HCT116 (cell line): Measurements from ENCODE around the gene ERC2. TPM values are rescaled to one million over a fixed set of nuclear protein-coding genes. Genes with fewer than 3 reads are reported as not detected.

ENCODE experiments used
- ATAC-seq: fragments of 200-7000 bp; cut with Tn5 transposase; 2 replicates; pipeline ENCODE4 v1.9.1; 2020; ENCODE audit warnings: mild to moderate bottlenecking, moderate library complexity
- BruUV-seq: library from RNA; stranded (reverse); fragments of 400-500 nt; replicated peaks from 2 replicates; lab custom pipeline; 2021; lab: Mats Ljungman, UMichigan
- CTCF ChIA-PET: fragments of 300-600 bp; sonication (Branson Sonifier 250); formaldehyde crosslinking; loops from one replicate; lab custom pipeline; 2021; ENCODE audit warnings: antibody characterized with exemption; lab: Charles Lee
- POLR2A ChIA-PET: fragments of 300-600, 350-600 bp; sonication (Branson Sonifier 250); formaldehyde crosslinking; loops from one replicate; lab custom pipeline; 2021; ENCODE audit warnings: antibody characterized with exemption; lab: Charles Lee
- RAD21 ChIA-PET, 2 experiments: fragments of 300-600 bp; sonication (Branson Sonifier 250); formaldehyde crosslinking; loops; one replicate each; lab custom pipeline; 2023; ENCODE audit warnings: low total read pairs in 2 of 2; ENCODE audit not compliant: uncharacterized antibody in 2 of 2, unreplicated experiment in 2 of 2, low non-redundant PET in 1 of 2; lab: Charles Lee
- DNase-seq: peaks from one replicate; pipeline ENCODE4 v3.0.0-alpha.2; 2010; ENCODE audit warnings: low read depth, low spot score
- H2AFZ ChIP-seq: fragments of 200-600 bp; shearing (Covaris generic), sonication (generic); 2 replicates; pipeline ENCODE4 v1.6.1; 2017; ENCODE audit warnings: low read depth, mixed run types, mixed read lengths, antibody characterized with exemption, low read length; ENCODE audit not compliant: poor library complexity, severe bottlenecking
- H3K27ac ChIP-seq: 2 replicates; pipeline ENCODE4 v1.5.1; 2012; ENCODE audit warnings: low read depth, low read length
- H3K27me3 ChIP-seq: fragments of 200-600 bp; sonication (generic); 2 replicates; pipeline ENCODE4 v1.6.1; 2016; ENCODE audit warnings: mixed run types, low read length, mixed read lengths; ENCODE audit not compliant: insufficient read depth
- H3K36me3 ChIP-seq, 2 experiments: fragments of 200-500 bp in 1 of 2; fragments of 200-600 bp in 1 of 2; sonication (Bioruptor generic) in 1 of 2; sonication (generic) in 1 of 2; 2 replicates each; pipeline versions ENCODE4 v1.5.1 to v1.6.1; 2014 to 2016; ENCODE audit warnings: low read length in 2 of 2, inconsistent platforms in 1 of 2, mixed read lengths in 1 of 2, mixed run types in 1 of 2; ENCODE audit not compliant: insufficient read depth in 2 of 2, control insufficient read depth in 1 of 2
- H3K4me1 ChIP-seq, 2 experiments: fragments of 200-600 bp in 1 of 2; sonication (generic) in 1 of 2; 2 replicates each; pipeline versions ENCODE4 v1.5.1 to v1.6.1; 2012 to 2017; ENCODE audit warnings: low read length in 2 of 2, inconsistent platforms in 1 of 2, mild to moderate bottlenecking in 1 of 2, mixed read lengths in 1 of 2, mixed run types in 1 of 2, moderate library complexity in 1 of 2; ENCODE audit not compliant: insufficient read depth in 2 of 2, control insufficient read depth in 1 of 2
- H3K4me2 ChIP-seq: fragments of 200-600 bp; sonication (generic); 2 replicates; pipeline ENCODE4 v1.6.1; 2017; ENCODE audit warnings: mixed run types, low read length, mixed read lengths
- H3K4me3 ChIP-seq, 2 experiments: fragments of 200-600 bp in 1 of 2; sonication (generic) in 1 of 2; replicated peaks in 1 of 2; 2 replicates each; pipeline ENCODE4 v1.5.1; 2011 to 2016; ENCODE audit warnings: low read length in 2 of 2, control low read depth in 1 of 2, low read depth in 1 of 2, mild to moderate bottlenecking in 1 of 2, mixed read lengths in 1 of 2, mixed run types in 1 of 2
- H3K79me2 ChIP-seq: fragments of 200-600 bp; sonication (generic); 2 replicates; pipeline ENCODE4 v1.6.1; 2017; ENCODE audit warnings: mild to moderate bottlenecking, mixed run types, low read length, moderate library complexity, mixed read lengths; ENCODE audit not compliant: insufficient read depth
- H3K9ac ChIP-seq: fragments of 200-600 bp; sonication (generic); 2 replicates; pipeline ENCODE4 v1.6.1; 2016; ENCODE audit warnings: low read length, mixed read lengths
- H3K9me2 ChIP-seq: fragments of 200-600 bp; sonication (generic), shearing (Covaris generic); 2 replicates; pipeline ENCODE4 v1.6.1; 2017; ENCODE audit warnings: mixed run types, mild to moderate bottlenecking, moderate library complexity; ENCODE audit not compliant: insufficient read depth
- H3K9me3 ChIP-seq, 2 experiments: fragments of 200-500 bp in 1 of 2; fragments of 200-600 bp in 1 of 2; sonication (Bioruptor generic) in 1 of 2; sonication (generic) in 1 of 2; 2 replicates each; pipeline ENCODE4 v1.6.1; 2014 to 2017; ENCODE audit warnings: low read length in 2 of 2, mixed read lengths in 2 of 2, inconsistent platforms in 1 of 2, low read depth in 1 of 2, mild to moderate bottlenecking in 1 of 2, mixed run types in 1 of 2, moderate library complexity in 1 of 2; ENCODE audit not compliant: control insufficient read depth in 1 of 2, insufficient read depth in 1 of 2
- H4K20me1 ChIP-seq: fragments of 200-600 bp; sonication (generic), shearing (Covaris generic); 2 replicates; pipeline ENCODE4 v1.6.1; 2017; ENCODE audit warnings: mixed run types, mild to moderate bottlenecking, moderate library complexity; ENCODE audit not compliant: insufficient read depth
- CTCF ChIP-seq, 3 experiments: fragments of 200-600 bp in 1 of 3; sonication (generic) in 1 of 3; IDR thresholded peaks in 2 of 3; conservative IDR thresholded peaks in 1 of 3; 2 replicates each; pipeline ENCODE4 v1.5.1; 2012 to 2017; ENCODE audit warnings: low read depth in 2 of 3, low read length in 2 of 3, antibody characterized with exemption in 1 of 3, borderline replicate concordance in 1 of 3, control low read depth in 1 of 3, mild to moderate bottlenecking in 1 of 3, mixed read lengths in 1 of 3, mixed run types in 1 of 3, moderate library complexity in 1 of 3; ENCODE audit not compliant: insufficient read depth in 1 of 3
- ELF1 ChIP-seq: IDR thresholded peaks from 2 replicates; pipeline ENCODE4 v1.6.1; 2012; ENCODE audit warnings: low read depth, borderline replicate concordance
- EZH2phosphoT487 ChIP-seq: fragments of 200-600 bp; IDR thresholded peaks from 2 replicates; pipeline ENCODE4 v1.6.1; 2018; ENCODE audit warnings: antibody characterized with exemption, borderline replicate concordance
- FOSL1 ChIP-seq: IDR thresholded peaks from 2 replicates; pipeline ENCODE4 v1.6.1; 2012; ENCODE audit warnings: low read depth
- JUND ChIP-seq: IDR thresholded peaks from 2 replicates; pipeline ENCODE4 v1.6.1; 2012
- SP1 ChIP-seq: IDR thresholded peaks from 2 replicates; pipeline ENCODE4 v1.6.1; 2012; ENCODE audit warnings: low read depth
- SRF ChIP-seq: IDR thresholded peaks from 2 replicates; pipeline ENCODE4 v1.6.1; 2012; ENCODE audit warnings: low read depth
- TCF7L2 ChIP-seq: IDR thresholded peaks from 2 replicates; pipeline ENCODE4 v1.7.0; 2011; ENCODE audit warnings: borderline replicate concordance, inconsistent platforms; ENCODE audit not compliant: insufficient read depth, insufficient read length; ENCODE audit errors: extremely low read depth
- YY1 ChIP-seq: IDR thresholded peaks from 2 replicates; pipeline ENCODE4 v1.6.1; 2011; ENCODE audit warnings: low read length, low read depth, moderate library complexity, mild to moderate bottlenecking; ENCODE audit not compliant: insufficient replicate concordance; ENCODE audit errors: extremely low read depth
- ZFX ChIP-seq: fragments of 450-650 bp; IDR thresholded peaks from 2 replicates; pipeline ENCODE4 v1.6.1; 2017
- intact Hi-C: fragments of 100-400 bp; cut with micrococcal nuclease; formaldehyde crosslinking; loops from 2 replicates; pipeline ENCODE4 v1.10.0; 2022
- total RNA-seq: library from RNA; stranded (reverse); gene quantifications from one replicate; pipeline ENCODE4 v1.2.1, GENCODE V29; 2021; ENCODE audit not compliant: unreplicated experiment
- TF ChIP-seq, protein P1 (sequence below): IDR thresholded peaks from 2 replicates; pipeline ENCODE4 v1.6.1; 2012
- TF ChIP-seq, protein P2 (sequence below): IDR thresholded peaks from 2 replicates; pipeline ENCODE4 v1.6.1; 2011; ENCODE audit warnings: mild to moderate bottlenecking, low read length, moderate library complexity; ENCODE audit not compliant: insufficient replicate concordance; ENCODE audit errors: extremely low read depth

Gene ERC2
- total RNA-seq, 1 experiment from 2014 or later = not detected

DNA sequence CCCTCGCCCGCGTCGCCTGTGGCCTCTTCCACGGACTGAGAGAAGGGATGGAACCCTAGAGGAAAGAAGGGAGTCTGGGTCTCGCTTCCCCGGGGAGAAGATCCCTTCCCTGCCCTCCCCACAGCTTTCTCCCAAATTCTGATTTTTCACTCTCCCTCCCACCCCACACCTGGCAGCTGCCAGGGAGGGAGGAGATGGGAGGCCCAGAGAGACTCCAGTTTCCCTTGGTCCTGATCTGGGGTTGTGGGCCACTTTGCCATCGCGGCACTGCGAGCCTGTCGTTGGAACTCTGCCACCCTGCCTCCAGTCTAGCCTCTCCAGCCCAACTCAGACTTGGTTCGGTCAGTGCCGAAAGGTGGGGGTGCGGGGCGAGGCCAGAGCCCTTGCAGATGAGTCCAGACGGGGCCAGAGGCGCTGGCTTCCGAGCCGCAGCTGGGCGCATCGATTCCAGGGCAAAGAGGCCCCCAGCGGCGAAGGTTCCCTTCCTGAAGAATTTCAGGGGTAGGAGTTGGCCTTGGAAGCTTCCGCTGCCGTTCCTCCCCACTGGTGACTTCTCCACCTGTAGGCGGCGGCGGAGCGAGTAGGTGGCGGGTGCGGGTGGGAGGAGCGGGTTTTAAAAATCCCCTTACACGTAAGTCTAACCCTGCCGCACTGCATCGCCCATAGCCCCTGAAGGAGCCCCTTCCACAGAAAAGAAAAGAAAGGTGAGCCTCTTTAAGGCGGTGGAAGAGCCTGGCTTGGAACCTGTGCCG is 986.3 kb downstream of the ERC2 start:
- CTCF ChIA-PET = no interaction called here
- Histone ChIP-seq H3K27ac (no peak overlapping the region), H3K4me3 (no peak overlapping the region), H3K79me2 (no peaks in the 10 kb centered on the region), H3K4me1 (no peaks in the 10 kb centered on the region), H3K4me2 (no peak overlapping the region), H3K36me3 (no peaks in the 10 kb centered on the region), H4K20me1 (no peaks in the 10 kb centered on the region), H3K9ac (no peak overlapping the region), H3K9me2 (no peaks in the 10 kb centered on the region), H3K9me3 (no peaks in the 10 kb centered on the region; a peak in 2 of 4 replicates), H3K27me3 (no peaks in the 10 kb centered on the region), H2AFZ (no peak overlapping the region)
- ATAC-seq = no peak
- intact Hi-C loops = no loop called here
- RAD21 ChIA-PET = no interaction called here
- TF ChIP-seq SP1 (no peak), YY1 (no peak), JUND (no peak)
- no TSS peak for BruUV-seq
- POLR2A ChIA-PET = no interaction called here
- no peak for DNase-seq

DNA sequence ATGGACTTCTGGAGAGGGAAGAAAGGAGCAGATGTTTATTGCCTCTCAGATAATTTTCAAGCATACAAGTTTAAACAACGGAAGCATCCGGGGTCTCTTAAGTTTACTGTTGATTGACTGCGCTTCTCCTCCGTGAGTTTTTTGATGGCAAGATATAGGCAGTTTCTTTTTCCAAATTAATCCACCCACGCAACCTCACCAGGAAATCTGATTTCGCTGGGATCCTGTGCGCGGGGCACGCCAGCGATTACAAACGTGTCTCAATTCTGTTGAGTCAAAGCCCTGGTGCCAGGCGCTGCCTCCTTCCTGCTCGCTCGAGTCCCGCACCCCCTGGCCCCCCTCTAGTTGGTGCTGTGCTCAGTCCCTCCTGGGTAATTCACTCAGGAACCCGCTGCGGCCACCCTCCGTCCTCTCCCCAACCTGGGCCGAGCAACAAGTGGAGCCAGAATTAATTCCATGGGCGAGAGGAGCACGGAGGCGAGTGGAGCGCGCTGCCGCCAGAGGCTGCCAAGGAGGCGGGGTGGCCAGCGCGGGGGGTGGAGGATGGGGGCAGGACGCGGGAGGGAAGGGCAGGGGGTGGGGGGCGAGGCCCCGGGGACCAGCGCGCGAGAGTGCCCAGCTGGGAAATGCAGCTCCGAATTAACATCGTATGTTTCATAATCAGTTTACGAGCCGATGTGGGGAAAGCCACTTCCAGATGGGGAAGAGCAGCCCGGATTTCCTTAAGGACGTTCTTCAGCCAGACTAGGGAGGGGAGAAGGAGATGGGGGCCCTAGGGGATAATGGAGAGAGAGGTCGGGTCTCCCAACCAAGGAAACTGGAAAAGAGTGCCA is 987.1 kb downstream of the ERC2 start:
- ChIA-PET RAD21 (no interaction called here), CTCF (no interaction called here), POLR2A (no interaction called here)
- Histone ChIP-seq H4K20me1 (no peaks in the 10 kb centered on the region), H3K9me2 (no peaks in the 10 kb centered on the region), H3K4me1 (no peaks in the 10 kb centered on the region), H3K79me2 (no peaks in the 10 kb centered on the region), H3K36me3 (no peaks in the 10 kb centered on the region), H3K4me3 (no peak overlapping the region), H3K9ac (no peak overlapping the region), H3K4me2 (no peak overlapping the region), H3K9me3 (no peaks in the 10 kb centered on the region; a peak in 2 of 4 replicates), H2AFZ (no peak overlapping the region), H3K27ac (no peak overlapping the region), H3K27me3 (no peaks in the 10 kb centered on the region)
- DNase-seq (no peak), ATAC-seq (no peak)
- intact Hi-C loops = no loop called here
- BruUV-seq = no TSS peak
- TF ChIP-seq ELF1 (no peak), ZFX (no peak), CTCF (IDR thresholded peaks at IDR 0.05 in 2 of 3, conservative IDR thresholded peaks at IDR 0.05 in 1 of 3; ENCODE audit: borderline replicate concordance in 1 of 3, insufficient read depth in 1 of 3, low read depth in 2 of 3, low read length in 2 of 3) (no peak), EZH2phosphoT487 (no peak), JUND (no peak), FOSL1 (no peak), SRF (no peak), SP1 (no peak), TCF7L2 (no peak)
- TF ChIP-seq, protein P1, sequence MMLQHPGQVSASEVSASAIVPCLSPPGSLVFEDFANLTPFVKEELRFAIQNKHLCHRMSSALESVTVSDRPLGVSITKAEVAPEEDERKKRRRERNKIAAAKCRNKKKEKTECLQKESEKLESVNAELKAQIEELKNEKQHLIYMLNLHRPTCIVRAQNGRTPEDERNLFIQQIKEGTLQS = no peak
- TF ChIP-seq, protein P2, sequence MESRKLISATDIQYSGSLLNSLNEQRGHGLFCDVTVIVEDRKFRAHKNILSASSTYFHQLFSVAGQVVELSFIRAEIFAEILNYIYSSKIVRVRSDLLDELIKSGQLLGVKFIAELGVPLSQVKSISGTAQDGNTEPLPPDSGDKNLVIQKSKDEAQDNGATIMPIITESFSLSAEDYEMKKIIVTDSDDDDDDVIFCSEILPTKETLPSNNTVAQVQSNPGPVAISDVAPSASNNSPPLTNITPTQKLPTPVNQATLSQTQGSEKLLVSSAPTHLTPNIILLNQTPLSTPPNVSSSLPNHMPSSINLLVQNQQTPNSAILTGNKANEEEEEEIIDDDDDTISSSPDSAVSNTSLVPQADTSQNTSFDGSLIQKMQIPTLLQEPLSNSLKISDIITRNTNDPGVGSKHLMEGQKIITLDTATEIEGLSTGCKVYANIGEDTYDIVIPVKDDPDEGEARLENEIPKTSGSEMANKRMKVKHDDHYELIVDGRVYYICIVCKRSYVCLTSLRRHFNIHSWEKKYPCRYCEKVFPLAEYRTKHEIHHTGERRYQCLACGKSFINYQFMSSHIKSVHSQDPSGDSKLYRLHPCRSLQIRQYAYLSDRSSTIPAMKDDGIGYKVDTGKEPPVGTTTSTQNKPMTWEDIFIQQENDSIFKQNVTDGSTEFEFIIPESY = no peak
